BJ (cell line): Measurements from ENCODE around the gene GUCY1A2. TPM values are rescaled to one million over a fixed set of nuclear protein-coding genes. Genes with fewer than 3 reads are reported as not detected.
A peak's percentile ranks its signal among the peaks of the same experiment; 100 is the strongest.

Experiments used
- CTCF ChIA-PET: fragments of 350-600 bp; formaldehyde crosslinking; extraction: SDS; loops from one replicate; lab custom pipeline; 2021; ENCODE audit warnings: antibody characterized with exemption, inconsistent platforms; lab: Yijun Ruan, JAX
- POLR2A ChIA-PET: fragments of 300-600 bp; sonication (Branson Sonifier 250); formaldehyde crosslinking; extraction: SDS; loops from one replicate; lab custom pipeline; 2021; ENCODE audit warnings: antibody characterized with exemption; lab: Charles Lee
- DNase-seq: peaks from one replicate; pipeline ENCODE4 v3.0.0-alpha.2; 2011; ENCODE audit warnings: low read depth
- H3K27me3 ChIP-seq: 2 replicates; pipeline ENCODE4 v1.6.0; 2011; ENCODE audit warnings: low read length; ENCODE audit not compliant: control insufficient read depth, insufficient read depth
- H3K36me3 ChIP-seq: 2 replicates; pipeline ENCODE4 v1.5.1; 2011; ENCODE audit warnings: low read length; ENCODE audit not compliant: control insufficient read depth, insufficient read depth
- H3K4me3 ChIP-seq: 2 replicates; pipeline ENCODE4 v1.5.1; 2011; ENCODE audit warnings: low read depth, mild to moderate bottlenecking, control low read depth, low read length
- polyA plus RNA-seq: library from polyadenylated mRNA; depleted of rRNA; stranded (reverse); fragments of >200 nt; gene quantifications from 2 replicates; pipeline ENCODE4 v1.2.3, GENCODE V29; 2011
- TF ChIP-seq, protein P1 (sequence below): IDR thresholded peaks from 2 replicates; pipeline ENCODE4 v1.5.1; 2011; ENCODE audit warnings: low read depth, mild to moderate bottlenecking, control low read depth, inconsistent platforms, low read length, moderate library complexity; ENCODE audit not compliant: insufficient read depth

GUCY1A2 gene
- polyA plus RNA-seq, 1 experiment = 0.53 TPM

- DNase-seq = peak; percentile 86
- POLR2A ChIA-PET = interaction anchor here (0.6 kb wide), 1 partner anchor 464 kb away, joined by 3 read pairs; no protein-coding TSS in a partner anchor
- no peaks in the 10 kb centered on the region for H3K36me3 ChIP-seq
- CTCF ChIA-PET = no interaction called here
- TF ChIP-seq, protein P1, sequence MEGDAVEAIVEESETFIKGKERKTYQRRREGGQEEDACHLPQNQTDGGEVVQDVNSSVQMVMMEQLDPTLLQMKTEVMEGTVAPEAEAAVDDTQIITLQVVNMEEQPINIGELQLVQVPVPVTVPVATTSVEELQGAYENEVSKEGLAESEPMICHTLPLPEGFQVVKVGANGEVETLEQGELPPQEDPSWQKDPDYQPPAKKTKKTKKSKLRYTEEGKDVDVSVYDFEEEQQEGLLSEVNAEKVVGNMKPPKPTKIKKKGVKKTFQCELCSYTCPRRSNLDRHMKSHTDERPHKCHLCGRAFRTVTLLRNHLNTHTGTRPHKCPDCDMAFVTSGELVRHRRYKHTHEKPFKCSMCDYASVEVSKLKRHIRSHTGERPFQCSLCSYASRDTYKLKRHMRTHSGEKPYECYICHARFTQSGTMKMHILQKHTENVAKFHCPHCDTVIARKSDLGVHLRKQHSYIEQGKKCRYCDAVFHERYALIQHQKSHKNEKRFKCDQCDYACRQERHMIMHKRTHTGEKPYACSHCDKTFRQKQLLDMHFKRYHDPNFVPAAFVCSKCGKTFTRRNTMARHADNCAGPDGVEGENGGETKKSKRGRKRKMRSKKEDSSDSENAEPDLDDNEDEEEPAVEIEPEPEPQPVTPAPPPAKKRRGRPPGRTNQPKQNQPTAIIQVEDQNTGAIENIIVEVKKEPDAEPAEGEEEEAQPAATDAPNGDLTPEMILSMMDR = no peak
- no peak overlapping the region for H3K4me3 ChIP-seq
- 0 out of 2 replicates have a peak, but pooled peaks cover 1% of the 10 kb centered on the region for H3K27me3 ChIP-seq
Measured at GRCh38 chr11:107043242-107044006, 25.1 kb upstream of the GUCY1A2 start.

DNA sequence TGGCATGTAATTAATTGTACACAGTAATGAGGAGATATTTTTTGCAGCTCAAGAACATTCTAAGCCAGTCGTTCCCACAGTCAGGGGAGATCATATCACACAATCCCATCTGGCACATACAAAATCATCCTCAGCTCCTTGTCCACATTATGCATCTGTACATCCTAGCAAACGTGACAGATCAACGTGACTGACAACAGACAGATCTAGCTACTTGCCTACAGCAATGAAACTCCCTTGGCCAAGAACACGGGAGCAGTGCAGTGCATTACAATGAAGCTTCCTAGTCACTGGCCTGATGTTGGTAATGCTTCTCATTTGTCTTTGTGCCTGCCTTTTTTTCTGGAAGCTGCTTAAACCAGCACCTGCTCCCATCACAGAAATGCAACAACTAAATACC lies 24.5 kb upstream of the GUCY1A2 start:
- H3K4me3 ChIP-seq = no peak overlapping the region
- DNase-seq = no peak
- TF ChIP-seq, protein P1 = no peak
- CTCF ChIA-PET = interaction anchor here (1.7 kb wide), 1 partner anchor 25 kb away, joined by 3 read pairs; the partner anchor contains the start of gene GUCY1A2
- POLR2A ChIA-PET = no interaction called here
- 0 out of 2 replicates have a peak, but pooled peaks cover 1% of the 10 kb centered on the region for H3K27me3 ChIP-seq
- H3K36me3 ChIP-seq = no peaks in the 10 kb centered on the region

- CTCF ChIA-PET = interaction anchor here (1.2 kb wide), 1 partner anchor 24 kb away, joined by 4 read pairs; no protein-coding TSS in a partner anchor
Measured at GRCh38 chr11:107041088-107041444, 22.8 kb upstream of the GUCY1A2 start.

GRCh38 chr11:107040433-107041087 lies 22.3 kb upstream of the GUCY1A2 start:
- Histone ChIP-seq H3K27me3 (0 out of 2 replicates have a peak, but pooled peaks cover 1% of the 10 kb centered on the region), H3K4me3 (no peak overlapping the region), H3K36me3 (no peaks in the 10 kb centered on the region)
- TF ChIP-seq, protein P1 = no peak
- ChIA-PET CTCF (interaction anchor here (0.6 to 1.2 kb wide), 2 partner anchors 23 to 592 kb away, joined by 3 to 4 read pairs; no protein-coding TSS in a partner anchor), POLR2A (no interaction called here)
- DNase-seq = no peak

More at GRCh38 chr11:107041088-107041444, 22.8 kb upstream of the GUCY1A2 start:
- TF ChIP-seq, protein P1 = no peak
- 0 out of 2 replicates have a peak, but pooled peaks cover 1% of the 10 kb centered on the region for H3K27me3 ChIP-seq
- peak; percentile 20 for DNase-seq
- POLR2A ChIA-PET = no interaction called here
- H3K36me3 ChIP-seq = no peaks in the 10 kb centered on the region
- H3K4me3 ChIP-seq = no peak overlapping the region

DNA sequence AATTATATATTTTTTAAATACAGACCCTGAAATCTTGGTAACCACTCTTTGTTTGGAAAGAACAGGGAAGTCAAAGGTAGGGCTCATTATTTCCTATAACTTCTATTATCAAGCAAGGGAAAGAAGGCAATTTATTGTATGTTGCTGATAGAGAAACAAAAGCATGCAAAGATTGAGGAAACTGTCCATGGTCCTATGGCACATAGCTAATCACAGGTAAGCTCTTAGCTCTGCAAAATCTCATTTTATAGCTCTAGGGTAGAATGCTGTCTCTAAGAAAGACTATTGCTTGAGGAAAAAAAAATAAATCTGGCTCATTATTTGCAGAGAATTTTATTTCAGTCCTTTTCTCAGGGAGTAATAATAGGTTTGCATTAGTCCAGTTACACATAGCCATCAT lies 7.4 kb upstream of the GUCY1A2 start:
- H3K36me3 ChIP-seq = no peaks in the 10 kb centered on the region
- TF ChIP-seq, protein P1 = no peak
- no peak for DNase-seq
- CTCF ChIA-PET = interaction anchor here (1.5 kb wide), 1 partner anchor 12 kb away, joined by 4 read pairs; no protein-coding TSS in a partner anchor
- POLR2A ChIA-PET = no interaction called here
- no peak overlapping the region for H3K4me3 ChIP-seq
- H3K27me3 ChIP-seq = peaks cover 2% of the 10 kb centered on the region; the same call in 1 of the 2 replicates
